BJ (cell line): ENCODE data around the gene NDUFB1. TPM values are rescaled to one million over a fixed set of nuclear protein-coding genes. Genes with fewer than 3 reads are reported as not detected.

Experiments used
- CTCF ChIA-PET: fragments of 350-600 bp; formaldehyde crosslinking; extraction: SDS; loops from one replicate; lab custom pipeline; 2021; ENCODE audit warnings: antibody characterized with exemption, inconsistent platforms; lab: Yijun Ruan, JAX
- POLR2A ChIA-PET: fragments of 300-600 bp; sonication (Branson Sonifier 250); formaldehyde crosslinking; extraction: SDS; loops from one replicate; lab custom pipeline; 2021; ENCODE audit warnings: antibody characterized with exemption; lab: Charles Lee
- DNase-seq: peaks from one replicate; pipeline ENCODE4 v3.0.0-alpha.2; 2011; ENCODE audit warnings: low read depth
- H3K27me3 ChIP-seq: 2 replicates; pipeline ENCODE4 v1.6.0; 2011; ENCODE audit warnings: low read length; ENCODE audit not compliant: control insufficient read depth, insufficient read depth
- H3K36me3 ChIP-seq: 2 replicates; pipeline ENCODE4 v1.5.1; 2011; ENCODE audit warnings: low read length; ENCODE audit not compliant: control insufficient read depth, insufficient read depth
- H3K4me3 ChIP-seq: 2 replicates; pipeline ENCODE4 v1.5.1; 2011; ENCODE audit warnings: low read depth, mild to moderate bottlenecking, control low read depth, low read length
- polyA plus RNA-seq: library from polyadenylated mRNA; depleted of rRNA; stranded (reverse); fragments of >200 nt; gene quantifications from 2 replicates; pipeline ENCODE4 v1.2.3, GENCODE V29; 2011
- TF ChIP-seq, protein P1 (sequence below): IDR thresholded peaks from 2 replicates; pipeline ENCODE4 v1.5.1; 2011; ENCODE audit warnings: low read depth, mild to moderate bottlenecking, control low read depth, inconsistent platforms, low read length, moderate library complexity; ENCODE audit not compliant: insufficient read depth

NDUFB1 gene
- polyA plus RNA-seq, 1 experiment, result 163 TPM

DNA sequence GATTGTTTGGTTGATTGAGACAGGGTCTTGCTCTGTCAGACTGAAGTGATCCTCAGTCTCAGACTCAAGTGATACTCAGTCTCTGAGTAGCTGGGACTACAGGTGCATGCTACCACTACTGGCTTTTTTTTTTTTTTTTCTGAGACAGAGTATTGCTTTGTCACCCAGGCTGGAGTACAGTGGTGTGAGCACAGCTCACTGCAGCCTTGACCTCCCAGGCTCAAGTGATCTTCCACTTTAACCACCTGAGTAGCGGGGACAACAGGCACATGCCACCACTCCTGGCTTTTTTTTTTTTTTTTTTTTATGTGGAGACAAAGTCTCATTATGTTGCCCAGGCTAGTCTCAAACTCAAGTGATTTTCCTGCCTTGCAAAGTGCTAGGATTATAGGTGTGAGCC lies 32.1 kb upstream of the NDUFB1 start:
- ChIA-PET CTCF (no interaction called here), POLR2A (interaction anchor here (0.7 kb wide), 2 partner anchors 9 to 14 kb away, joined by 3 to 14 read pairs; no protein-coding TSS in a partner anchor)
- TF ChIP-seq, protein P1, sequence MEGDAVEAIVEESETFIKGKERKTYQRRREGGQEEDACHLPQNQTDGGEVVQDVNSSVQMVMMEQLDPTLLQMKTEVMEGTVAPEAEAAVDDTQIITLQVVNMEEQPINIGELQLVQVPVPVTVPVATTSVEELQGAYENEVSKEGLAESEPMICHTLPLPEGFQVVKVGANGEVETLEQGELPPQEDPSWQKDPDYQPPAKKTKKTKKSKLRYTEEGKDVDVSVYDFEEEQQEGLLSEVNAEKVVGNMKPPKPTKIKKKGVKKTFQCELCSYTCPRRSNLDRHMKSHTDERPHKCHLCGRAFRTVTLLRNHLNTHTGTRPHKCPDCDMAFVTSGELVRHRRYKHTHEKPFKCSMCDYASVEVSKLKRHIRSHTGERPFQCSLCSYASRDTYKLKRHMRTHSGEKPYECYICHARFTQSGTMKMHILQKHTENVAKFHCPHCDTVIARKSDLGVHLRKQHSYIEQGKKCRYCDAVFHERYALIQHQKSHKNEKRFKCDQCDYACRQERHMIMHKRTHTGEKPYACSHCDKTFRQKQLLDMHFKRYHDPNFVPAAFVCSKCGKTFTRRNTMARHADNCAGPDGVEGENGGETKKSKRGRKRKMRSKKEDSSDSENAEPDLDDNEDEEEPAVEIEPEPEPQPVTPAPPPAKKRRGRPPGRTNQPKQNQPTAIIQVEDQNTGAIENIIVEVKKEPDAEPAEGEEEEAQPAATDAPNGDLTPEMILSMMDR, result no peak
- H3K36me3 ChIP-seq, result peaks cover 6% of the 10 kb centered on the region
- no peak overlapping the region for H3K4me3 ChIP-seq
- no peak for DNase-seq
- no peaks in the 10 kb centered on the region for H3K27me3 ChIP-seq

DNA sequence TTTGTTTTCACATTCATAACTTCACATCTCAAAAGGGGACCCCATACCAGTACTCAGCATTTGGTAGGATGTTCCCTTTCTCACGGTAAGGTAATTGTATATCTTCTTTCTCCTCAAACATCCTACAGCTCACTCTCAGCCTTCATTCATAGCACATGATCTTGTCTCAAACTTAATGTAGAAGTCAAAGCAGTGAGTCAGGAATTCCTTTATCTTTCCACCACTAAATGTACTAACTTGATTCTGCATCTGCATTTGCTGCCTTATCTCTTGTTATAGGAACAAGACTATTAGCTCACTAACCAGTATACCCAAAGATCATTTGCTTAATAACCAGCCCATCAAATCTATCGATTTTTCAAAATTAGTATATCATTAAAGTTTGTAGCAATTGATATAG lies 23.2 kb upstream of the NDUFB1 start:
- H3K36me3 ChIP-seq, result peaks cover 8% of the 10 kb centered on the region
- ChIA-PET CTCF (interaction anchor here (0.9 to 1.3 kb wide), 4 partner anchors 10 to 315 kb away, joined by 3 to 6 read pairs (median 4); no protein-coding TSS in a partner anchor), POLR2A (interaction anchor here (0.5 kb wide), 1 partner anchor 8 kb away, joined by 3 read pairs; no protein-coding TSS in a partner anchor)
- DNase-seq, result no peak
- H3K27me3 ChIP-seq, result no peaks in the 10 kb centered on the region
- TF ChIP-seq, protein P1, result no peak
- H3K4me3 ChIP-seq, result no peak overlapping the region

DNA sequence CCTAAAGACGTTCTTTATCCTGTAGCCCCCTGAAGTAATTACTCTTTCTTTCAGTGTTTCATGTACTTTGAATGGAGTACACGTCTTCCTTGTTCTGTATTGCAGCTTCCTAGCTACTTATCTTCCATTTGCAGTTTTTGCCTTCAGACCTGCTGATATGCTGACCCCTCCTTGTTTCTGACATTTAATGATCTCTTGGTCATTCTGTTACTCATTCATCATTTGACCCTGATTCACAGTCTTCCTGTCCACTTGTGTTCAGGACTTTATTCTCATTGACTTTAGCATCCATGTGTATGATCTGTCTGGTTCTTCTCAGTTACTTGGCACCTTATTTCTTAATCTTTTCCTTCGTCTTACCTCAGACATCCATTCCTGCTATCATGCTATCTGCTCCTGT lies 22.5 kb upstream of the NDUFB1 start:
- POLR2A ChIA-PET, result no interaction called here
- CTCF ChIA-PET, result no interaction called here
- H3K36me3 ChIP-seq, result peaks cover 6% of the 10 kb centered on the region
- DNase-seq, result no peak
- TF ChIP-seq, protein P1, result no peak
- H3K27me3 ChIP-seq, result no peaks in the 10 kb centered on the region
- no peak overlapping the region for H3K4me3 ChIP-seq

DNA sequence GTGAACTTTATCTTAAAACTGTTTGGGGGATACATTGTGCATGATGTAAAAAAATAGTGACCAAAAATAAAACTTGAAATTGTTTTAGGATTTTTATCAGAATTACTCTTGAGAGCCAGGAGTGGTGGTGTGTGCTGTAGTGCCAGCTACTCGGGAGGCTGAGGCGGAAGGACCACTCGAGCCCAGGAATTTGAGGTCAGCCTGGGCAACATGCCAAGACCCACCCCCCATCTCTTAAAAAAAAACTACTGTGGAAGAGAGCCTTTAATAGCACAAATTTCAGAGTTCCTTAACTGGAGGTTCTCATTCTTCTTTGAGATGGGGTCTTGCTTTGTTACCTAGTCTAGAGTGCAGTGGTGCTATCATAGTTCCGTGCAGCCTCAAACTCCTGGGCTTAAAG lies 21.8 kb upstream of the NDUFB1 start:
- H3K36me3 ChIP-seq, result peaks cover 6% of the 10 kb centered on the region
- ChIA-PET CTCF (no interaction called here), POLR2A (no interaction called here)
- no peaks in the 10 kb centered on the region for H3K27me3 ChIP-seq
- DNase-seq, result no peak
- TF ChIP-seq, protein P1, result no peak
- no peak overlapping the region for H3K4me3 ChIP-seq

DNA sequence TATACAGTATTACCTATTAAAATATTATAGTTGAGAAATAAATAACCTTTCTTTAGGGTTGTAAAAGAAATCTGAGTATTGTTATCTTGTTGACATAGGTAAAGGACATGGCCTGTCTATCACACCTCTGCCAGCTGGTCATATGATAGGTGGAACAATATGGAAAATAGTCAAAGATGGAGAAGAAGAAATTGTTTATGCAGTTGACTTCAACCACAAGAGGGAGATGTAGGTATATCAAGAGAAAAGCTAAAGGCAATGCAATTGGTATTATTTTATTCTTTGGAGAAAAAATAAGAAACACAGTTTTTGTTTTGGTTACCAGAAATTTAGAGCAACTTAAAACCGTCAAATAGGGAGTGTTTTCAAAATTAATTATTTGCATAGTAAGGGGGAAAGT lies 13.8 kb upstream of the NDUFB1 start:
- TF ChIP-seq, protein P1, result peak; percentile 65
- Histone ChIP-seq H3K36me3 (peaks cover 2% of the 10 kb centered on the region), H3K27me3 (no peaks in the 10 kb centered on the region), H3K4me3 (no peak overlapping the region)
- POLR2A ChIA-PET, result no interaction called here
- CTCF ChIA-PET, result interaction anchor here (0.7 to 7.1 kb wide), 18 partner anchors 10 to 651 kb away, joined by 3 to 72 read pairs (median 4); partner anchors contain the start of genes ATXN3, CPSF2 and NDUFB1
- no peak for DNase-seq
